ENCODE results near the gene NUBP2.

NUBP2 gene, protein sequence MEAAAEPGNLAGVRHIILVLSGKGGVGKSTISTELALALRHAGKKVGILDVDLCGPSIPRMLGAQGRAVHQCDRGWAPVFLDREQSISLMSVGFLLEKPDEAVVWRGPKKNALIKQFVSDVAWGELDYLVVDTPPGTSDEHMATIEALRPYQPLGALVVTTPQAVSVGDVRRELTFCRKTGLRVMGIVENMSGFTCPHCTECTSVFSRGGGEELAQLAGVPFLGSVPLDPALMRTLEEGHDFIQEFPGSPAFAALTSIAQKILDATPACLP

GRCh38 chr16:1782408-1783264 lies at the start of gene NUBP2, which contains the start of gene SPSB3:
Gene NUBP2 (plus strand): TSS chr16:1782960. CDS start chr16:1783021, 61 bp downstream.
Gene SPSB3 (minus strand): TSS chr16:1782571. CDS start chr16:1781483, 1,088 bp downstream.
- peaks cover 0 to 51% (median 36%) of the 10 kb centered on the region in 5 donors for H3K36me3 ChIP-seq (ENCODE audit: control insufficient read depth in 5 of 5, insufficient read depth in 5 of 5, low read length in 5 of 5)

DNA sequence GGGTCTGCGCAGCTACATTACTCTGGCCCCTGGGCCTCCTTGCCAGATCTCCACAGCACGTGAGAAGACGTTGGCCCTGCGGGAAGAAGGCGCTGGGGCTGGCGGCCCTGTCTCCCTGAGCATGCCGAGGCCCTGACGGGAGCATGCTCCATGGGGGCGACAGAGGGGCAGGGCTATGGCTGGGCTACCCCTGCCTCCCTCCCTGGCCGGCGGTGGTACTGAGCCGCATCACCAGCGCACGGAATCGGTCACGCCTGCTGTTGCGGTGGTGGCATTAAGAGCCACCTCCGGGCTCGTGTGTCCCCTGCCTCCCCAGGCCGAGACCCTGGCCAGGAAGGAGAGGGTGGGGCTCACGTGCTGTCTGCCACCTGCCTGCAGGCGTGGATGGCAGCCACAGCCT lies 48.6 kb upstream of the NUBP2 start:
- Histone ChIP-seq H3K9me3 (ENCODE audit: control insufficient read depth in 5 of 5, low read length in 5 of 5) (peaks cover 0 to 6% (median 0%) of the 10 kb centered on the region in 5 donors), H3K27ac (ENCODE audit: low read depth, low read length) (no peak overlapping the region), H3K4me3 (ENCODE audit: low read depth in 1 of 5, low read length in 5 of 5) (no peak overlapping the region), H3K27me3 (ENCODE audit: control insufficient read depth in 5 of 5, insufficient read depth in 4 of 5, low read length in 5 of 5) (peaks cover 0 to 24% (median 0%) of the 10 kb centered on the region in 5 donors), H3K9ac (ENCODE audit: low read length in 5 of 5) (no peak overlapping the region), H3K36me3 (ENCODE audit: control insufficient read depth in 5 of 5, insufficient read depth in 5 of 5, low read length in 5 of 5) (peaks cover 0 to 57% (median 46%) of the 10 kb centered on the region in 5 donors), H3K4me1 (ENCODE audit: control insufficient read depth in 5 of 5, insufficient read depth in 5 of 5, low read length in 5 of 5) (peaks cover 0 to 42% (median 7%) of the 10 kb centered on the region in 5 donors)

More at GRCh38 chr16:1782408-1783264, at the start of gene NUBP2, which contains the start of gene SPSB3:
- H3K4me1 ChIP-seq (ENCODE audit: control insufficient read depth in 5 of 5, insufficient read depth in 5 of 5, low read length in 5 of 5): peaks cover 0 to 44% (median 34%) of the 10 kb centered on the region in 5 donors
- peak within 1 kb of the TSS; percentile 79 to 86 (median 83) for H3K4me3 ChIP-seq (ENCODE audit: low read depth in 1 of 5, low read length in 5 of 5)
- peak within 1 kb of the TSS; percentile 80 for H3K27ac ChIP-seq (ENCODE audit: low read depth, low read length)
- no peaks in the 10 kb centered on the region for H3K27me3 ChIP-seq (ENCODE audit: control insufficient read depth in 5 of 5, insufficient read depth in 4 of 5, low read length in 5 of 5)
- no peaks in the 10 kb centered on the region for H3K9me3 ChIP-seq (ENCODE audit: control insufficient read depth in 5 of 5, low read length in 5 of 5)
- peak within 1 kb of the TSS; percentile 68 to 88 (median 83) for H3K9ac ChIP-seq (ENCODE audit: low read length in 5 of 5)

- peaks cover 0 to 51% (median 39%) of the 10 kb centered on the region in 5 donors for H3K36me3 ChIP-seq (ENCODE audit: control insufficient read depth in 5 of 5, insufficient read depth in 5 of 5, low read length in 5 of 5)
These were observed 47.9 kb upstream of the NUBP2 start for GRCh38 chr16:1734816-1735215.

GRCh38 chr16:1740234-1740633 lies 42.5 kb upstream of the NUBP2 start:
- no peak overlapping the region for H3K9ac ChIP-seq (ENCODE audit: low read length in 5 of 5)
- H3K27ac ChIP-seq (ENCODE audit: low read depth, low read length): no peak overlapping the region
- peaks cover 0 to 6% (median 0%) of the 10 kb centered on the region in 5 donors for H3K9me3 ChIP-seq (ENCODE audit: control insufficient read depth in 5 of 5, low read length in 5 of 5)
- H3K4me1 ChIP-seq (ENCODE audit: control insufficient read depth in 5 of 5, insufficient read depth in 5 of 5, low read length in 5 of 5): peaks cover 0 to 51% (median 0%) of the 10 kb centered on the region in 5 donors
- peaks cover 0 to 48% (median 46%) of the 10 kb centered on the region in 5 donors for H3K36me3 ChIP-seq (ENCODE audit: control insufficient read depth in 5 of 5, insufficient read depth in 5 of 5, low read length in 5 of 5)
- H3K27me3 ChIP-seq (ENCODE audit: control insufficient read depth in 5 of 5, insufficient read depth in 4 of 5, low read length in 5 of 5): peaks cover 0 to 31% (median 0%) of the 10 kb centered on the region in 5 donors
- no peak overlapping the region for H3K4me3 ChIP-seq (ENCODE audit: low read depth in 1 of 5, low read length in 5 of 5)

More at GRCh38 chr16:1734816-1735215, 47.9 kb upstream of the NUBP2 start:
- H3K27me3 ChIP-seq (ENCODE audit: control insufficient read depth in 5 of 5, insufficient read depth in 4 of 5, low read length in 5 of 5): peaks cover 0 to 31% (median 0%) of the 10 kb centered on the region in 5 donors
- H3K9me3 ChIP-seq (ENCODE audit: control insufficient read depth in 5 of 5, low read length in 5 of 5): peaks cover 0 to 6% (median 0%) of the 10 kb centered on the region in 5 donors
- H3K27ac ChIP-seq (ENCODE audit: low read depth, low read length): no peak overlapping the region
- H3K9ac ChIP-seq (ENCODE audit: low read length in 5 of 5): peak overlapping the region in 1 of 5 donors; percentile 38
- peaks cover 0 to 49% (median 7%) of the 10 kb centered on the region in 5 donors for H3K4me1 ChIP-seq (ENCODE audit: control insufficient read depth in 5 of 5, insufficient read depth in 5 of 5, low read length in 5 of 5)
- no peak overlapping the region for H3K4me3 ChIP-seq (ENCODE audit: low read depth in 1 of 5, low read length in 5 of 5)

DNA sequence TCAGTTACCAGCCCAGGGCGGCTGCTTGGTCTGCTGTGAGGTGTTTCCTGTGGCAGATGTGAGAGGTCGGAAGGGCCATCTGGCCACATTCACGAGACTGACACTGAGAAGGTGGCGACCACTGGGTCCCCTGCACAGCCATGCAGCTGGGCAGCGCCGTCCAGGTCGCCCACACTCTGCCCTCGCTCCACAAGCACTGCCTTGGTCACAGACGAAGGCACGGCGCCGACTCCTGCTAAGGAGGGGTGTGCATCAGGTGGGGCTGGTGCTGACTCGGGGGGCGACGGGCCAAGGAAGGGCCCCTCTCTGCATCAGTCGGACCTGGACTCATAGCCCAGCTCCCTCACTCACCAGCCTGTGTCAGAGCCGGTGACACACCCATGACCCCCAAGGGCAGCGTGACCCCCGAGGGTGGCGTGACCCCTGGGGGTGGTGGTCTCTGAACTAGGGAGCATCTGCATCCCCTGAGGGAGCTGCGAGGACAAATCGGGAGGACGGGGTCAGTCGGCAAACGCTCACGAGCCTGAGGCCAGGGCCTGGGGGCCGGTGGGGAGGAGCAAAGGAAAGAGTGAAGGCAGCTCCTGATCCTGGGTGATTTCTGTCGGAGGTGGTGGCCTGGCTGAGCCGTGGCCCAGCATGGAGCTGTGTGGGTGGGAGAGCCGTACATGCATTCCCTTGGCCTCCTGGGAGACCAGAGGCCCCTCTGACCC lies 41.8 kb upstream of the NUBP2 start:
- H3K4me3 ChIP-seq (ENCODE audit: low read depth in 1 of 5, low read length in 5 of 5): no peak overlapping the region
- no peak overlapping the region for H3K9ac ChIP-seq (ENCODE audit: low read length in 5 of 5)
- peaks cover 0 to 54% (median 50%) of the 10 kb centered on the region in 5 donors for H3K36me3 ChIP-seq (ENCODE audit: control insufficient read depth in 5 of 5, insufficient read depth in 5 of 5, low read length in 5 of 5)
- H3K9me3 ChIP-seq (ENCODE audit: control insufficient read depth in 5 of 5, low read length in 5 of 5): peaks cover 0 to 6% (median 0%) of the 10 kb centered on the region in 5 donors
- no peak overlapping the region for H3K27ac ChIP-seq (ENCODE audit: low read depth, low read length)
- H3K27me3 ChIP-seq (ENCODE audit: control insufficient read depth in 5 of 5, insufficient read depth in 4 of 5, low read length in 5 of 5): peaks cover 0 to 27% (median 0%) of the 10 kb centered on the region in 5 donors
- H3K4me1 ChIP-seq (ENCODE audit: control insufficient read depth in 5 of 5, insufficient read depth in 5 of 5, low read length in 5 of 5): peaks cover 0 to 44% (median 0%) of the 10 kb centered on the region in 5 donors

GRCh38 chr16:1741553-1742165 lies 41.1 kb upstream of the NUBP2 start:
- Histone ChIP-seq H3K36me3 (ENCODE audit: control insufficient read depth in 5 of 5, insufficient read depth in 5 of 5, low read length in 5 of 5) (peaks cover 0 to 62% (median 54%) of the 10 kb centered on the region in 5 donors), H3K9ac (ENCODE audit: low read length in 5 of 5) (no peak overlapping the region), H3K4me3 (ENCODE audit: low read depth in 1 of 5, low read length in 5 of 5) (no peak overlapping the region), H3K27ac (ENCODE audit: low read depth, low read length) (no peak overlapping the region), H3K9me3 (ENCODE audit: control insufficient read depth in 5 of 5, low read length in 5 of 5) (peaks cover 0 to 6% (median 0%) of the 10 kb centered on the region in 5 donors), H3K4me1 (ENCODE audit: control insufficient read depth in 5 of 5, insufficient read depth in 5 of 5, low read length in 5 of 5) (peaks cover 0 to 37% (median 0%) of the 10 kb centered on the region in 5 donors), H3K27me3 (ENCODE audit: control insufficient read depth in 5 of 5, insufficient read depth in 4 of 5, low read length in 5 of 5) (peaks cover 0 to 23% (median 0%) of the 10 kb centered on the region in 5 donors)

GRCh38 chr16:1743376-1744337 lies 39.1 kb upstream of the NUBP2 start:
- Histone ChIP-seq H3K9me3 (ENCODE audit: control insufficient read depth in 5 of 5, low read length in 5 of 5) (no peaks in the 10 kb centered on the region), H3K4me3 (ENCODE audit: low read depth in 1 of 5, low read length in 5 of 5) (no peak overlapping the region), H3K36me3 (ENCODE audit: control insufficient read depth in 5 of 5, insufficient read depth in 5 of 5, low read length in 5 of 5) (peaks cover 0 to 82% (median 68%) of the 10 kb centered on the region in 5 donors), H3K4me1 (ENCODE audit: control insufficient read depth in 5 of 5, insufficient read depth in 5 of 5, low read length in 5 of 5) (peaks cover 0 to 17% (median 0%) of the 10 kb centered on the region in 5 donors), H3K9ac (ENCODE audit: low read length in 5 of 5) (no peak overlapping the region), H3K27ac (ENCODE audit: low read depth, low read length) (no peak overlapping the region), H3K27me3 (ENCODE audit: control insufficient read depth in 5 of 5, insufficient read depth in 4 of 5, low read length in 5 of 5) (peaks cover 0 to 10% (median 0%) of the 10 kb centered on the region in 5 donors)

- Histone ChIP-seq H3K27me3 (ENCODE audit: control insufficient read depth in 5 of 5, insufficient read depth in 4 of 5, low read length in 5 of 5) (peaks cover 0 to 6% (median 0%) of the 10 kb centered on the region in 5 donors), H3K9me3 (ENCODE audit: control insufficient read depth in 5 of 5, low read length in 5 of 5) (no peaks in the 10 kb centered on the region), H3K36me3 (ENCODE audit: control insufficient read depth in 5 of 5, insufficient read depth in 5 of 5, low read length in 5 of 5) (peaks cover 0 to 89% (median 74%) of the 10 kb centered on the region in 5 donors), H3K4me1 (ENCODE audit: control insufficient read depth in 5 of 5, insufficient read depth in 5 of 5, low read length in 5 of 5) (peaks cover 0 to 9% (median 0%) of the 10 kb centered on the region in 5 donors), H3K27ac (ENCODE audit: low read depth, low read length) (no peak overlapping the region), H3K9ac (ENCODE audit: low read length in 5 of 5) (no peak overlapping the region), H3K4me3 (ENCODE audit: low read depth in 1 of 5, low read length in 5 of 5) (no peak overlapping the region)
These were observed 38.4 kb upstream of the NUBP2 start for GRCh38 chr16:1744338-1744840.

Data from subcutaneous abdominal adipose tissue (tissue), 5 donors.